H1 (cell line): ENCODE results near the gene FMNL2. TPM values are rescaled to one million over a fixed set of nuclear protein-coding genes. Genes with fewer than 3 reads are reported as not detected.

Source experiments
- CTCF ChIA-PET: fragments of 300-600 bp; sonication (Branson Sonifier 250); formaldehyde crosslinking; loops from one replicate; lab custom pipeline; 2021; ENCODE audit not compliant: partially characterized antibody; lab: Charles Lee
- POLR2A ChIA-PET: fragments of 300-600 bp; sonication (Branson Sonifier 250); formaldehyde crosslinking; loops from one replicate; lab custom pipeline; 2021; ENCODE audit warnings: inconsistent platforms; ENCODE audit not compliant: partially characterized antibody; lab: Charles Lee
- DNase-seq, 2 experiments: peaks; one replicate each; pipeline versions ENCODE4 v3.0.0 to v3.0.0-alpha.2; 2010 to 2022; ENCODE audit warnings: low spot score in 2 of 2, low read depth in 1 of 2, mixed read lengths in 1 of 2
- FAIRE-seq: peaks from 2 replicates; lab custom pipeline; 2011; peaks lifted over from hg19 to GRCh38; lab: Jason Lieb, UNC
- H2AFZ ChIP-seq: 2 replicates; pipeline ENCODE4 v1.8.1; 2012; ENCODE audit warnings: low read length, inconsistent platforms
- H2AK5ac ChIP-seq: 2 replicates; pipeline ENCODE4 v1.6.1; 2013; ENCODE audit warnings: low read depth, low read length
- H2BK120ac ChIP-seq: replicated peaks from 2 replicates; pipeline ENCODE3; 2013; ENCODE audit warnings: low read depth, low read length, inconsistent platforms
- H2BK12ac ChIP-seq: 2 replicates; pipeline ENCODE4 v1.6.1; 2013; ENCODE audit warnings: low read depth, low read length
- H2BK15ac ChIP-seq: 2 replicates; pipeline ENCODE4 v1.6.1; 2013; ENCODE audit warnings: low read length
- H2BK20ac ChIP-seq: 2 replicates; pipeline ENCODE4 v1.6.1; 2013; ENCODE audit warnings: low read length
- H2BK5ac ChIP-seq: 2 replicates; pipeline ENCODE4 v1.6.1; 2013; ENCODE audit warnings: low read depth, low read length
- H3K14ac ChIP-seq: 2 replicates; pipeline ENCODE4 v1.6.1; 2013; ENCODE audit warnings: inconsistent platforms; ENCODE audit not compliant: insufficient read length
- H3K18ac ChIP-seq: 2 replicates; pipeline ENCODE4 v1.6.1; 2013; ENCODE audit warnings: low read length; ENCODE audit errors: extremely low read depth
- H3K23ac ChIP-seq: 2 replicates; pipeline ENCODE4 v1.6.1; 2013; ENCODE audit warnings: inconsistent platforms; ENCODE audit not compliant: insufficient read length
- H3K23me2 ChIP-seq: 2 replicates; pipeline ENCODE4 v1.6.1; 2013; ENCODE audit warnings: low read depth, low read length
- H3K27ac ChIP-seq: 2 replicates; pipeline ENCODE4 v1.6.1; 2011; ENCODE audit warnings: low read depth, low read length, inconsistent platforms
- H3K27me3 ChIP-seq, 4 experiments: replicated peaks in 1 of 4; 1 replicate in 1 of 4; 2 replicates in 3 of 4; pipeline versions ENCODE4 v1.6.1 to v1.8.1; 2011 to 2013; ENCODE audit warnings: low read length in 3 of 4, mild to moderate bottlenecking in 3 of 4, inconsistent platforms in 2 of 4, mixed read lengths in 2 of 4, moderate library complexity in 1 of 4; ENCODE audit not compliant: control insufficient read depth in 3 of 4, insufficient read depth in 3 of 4; ENCODE audit errors: extremely low read depth in 1 of 4
- H3K36me3 ChIP-seq, 4 experiments: 2 replicates each; pipeline versions ENCODE4 v1.6.1 to v1.8.1; 2011 to 2013; ENCODE audit warnings: mild to moderate bottlenecking in 4 of 4, low read length in 3 of 4, moderate library complexity in 2 of 4, control low read depth in 1 of 4, inconsistent platforms in 1 of 4; ENCODE audit not compliant: insufficient read depth in 4 of 4, control insufficient read depth in 2 of 4
- H3K4ac ChIP-seq: replicated peaks from 2 replicates; pipeline ENCODE3; 2013; ENCODE audit warnings: low read length, low read depth, mixed read lengths, inconsistent platforms; ENCODE audit not compliant: insufficient read length
- H3K4me1 ChIP-seq, 4 experiments: replicated peaks in 1 of 4; 1 replicate in 1 of 4; 2 replicates in 3 of 4; pipeline versions ENCODE4 v1.6.1 to v1.8.1; 2011 to 2013; ENCODE audit warnings: low read length in 3 of 4, inconsistent platforms in 2 of 4, mixed read lengths in 1 of 4; ENCODE audit not compliant: insufficient read depth in 4 of 4, control insufficient read depth in 3 of 4
- H3K4me2 ChIP-seq, 2 experiments: 2 replicates each; pipeline versions ENCODE4 v1.6.1 to v1.8.1; 2011 to 2013; ENCODE audit warnings: low read depth in 2 of 2, low read length in 2 of 2, control low read depth in 1 of 2, inconsistent platforms in 1 of 2, mild to moderate bottlenecking in 1 of 2; ENCODE audit not compliant: insufficient read depth in 1 of 2
- H3K4me3 ChIP-seq, 4 experiments: fragments of 200-600, 300-600 bp in 1 of 4; sonication (generic), shearing (Covaris generic), sonication (Bioruptor Twin) in 1 of 4; 2 replicates each; pipeline versions ENCODE4 v1.5.1 to v1.8.1; 2011 to 2016; ENCODE audit warnings: low read length in 4 of 4, low read depth in 3 of 4, control low read depth in 2 of 4, inconsistent platforms in 2 of 4, mild to moderate bottlenecking in 2 of 4, mixed read lengths in 1 of 4, moderate library complexity in 1 of 4; ENCODE audit not compliant: insufficient read depth in 2 of 4; ENCODE audit errors: extremely low read depth in 1 of 4
- H3K56ac ChIP-seq: replicated peaks from 2 replicates; pipeline ENCODE3; 2013; ENCODE audit warnings: low read depth, mild to moderate bottlenecking, mixed read lengths, low read length, inconsistent platforms; ENCODE audit not compliant: insufficient read length
- H3K79me1 ChIP-seq: 2 replicates; pipeline ENCODE4 v1.6.1; 2013; ENCODE audit warnings: low read depth, low read length, control low read depth
- H3K79me2 ChIP-seq, 2 experiments: 2 replicates each; pipeline versions ENCODE4 v1.6.1 to v1.8.1; 2012 to 2013; ENCODE audit warnings: low read length in 2 of 2, mild to moderate bottlenecking in 2 of 2, inconsistent platforms in 1 of 2; ENCODE audit not compliant: insufficient read depth in 2 of 2, control insufficient read depth in 1 of 2
- H3K9ac ChIP-seq, 4 experiments: replicated peaks in 1 of 4; 1 replicate in 1 of 4; 2 replicates in 3 of 4; pipeline versions ENCODE4 v1.6.1 to v1.8.1; 2011 to 2013; ENCODE audit warnings: low read depth in 3 of 4, low read length in 3 of 4, control low read depth in 2 of 4, mild to moderate bottlenecking in 2 of 4, moderate library complexity in 2 of 4, inconsistent platforms in 1 of 4; ENCODE audit errors: extremely low read depth in 1 of 4
- H3K9me3 ChIP-seq, 2 experiments: 2 replicates each; pipeline versions ENCODE4 v1.6.1 to v1.8.1; 2012 to 2013; ENCODE audit warnings: mild to moderate bottlenecking in 2 of 2, moderate library complexity in 2 of 2, control low read depth in 1 of 2, inconsistent platforms in 1 of 2, low read depth in 1 of 2, low read length in 1 of 2, mixed read lengths in 1 of 2; ENCODE audit not compliant: insufficient read depth in 2 of 2
- H4K20me1 ChIP-seq, 2 experiments: replicated peaks in 1 of 2; 2 replicates each; pipeline versions ENCODE3 to v1.8.1; 2011 to 2013; ENCODE audit warnings: inconsistent platforms in 2 of 2, low read length in 2 of 2, mild to moderate bottlenecking in 1 of 2; ENCODE audit not compliant: insufficient read depth in 2 of 2, control insufficient read depth in 1 of 2
- H4K5ac ChIP-seq: 2 replicates; pipeline ENCODE4 v1.6.1; 2013; ENCODE audit warnings: low read length, low read depth, mixed read lengths, inconsistent platforms; ENCODE audit not compliant: insufficient read length
- H4K8ac ChIP-seq: 2 replicates; pipeline ENCODE4 v1.8.0; 2013; ENCODE audit warnings: mild to moderate bottlenecking, moderate library complexity, low read length, inconsistent platforms; ENCODE audit not compliant: insufficient read depth; ENCODE audit errors: extremely low read depth
- H4K91ac ChIP-seq: replicated peaks from 2 replicates; pipeline ENCODE3; 2013; ENCODE audit warnings: low read length, mixed read lengths, inconsistent platforms; ENCODE audit not compliant: insufficient read length
- HDAC2 ChIP-seq, 2 experiments: fragments of 300-600 bp in 1 of 2; sonication (generic) in 1 of 2; IDR thresholded peaks; 2 replicates each; pipeline ENCODE4 v1.6.1; 2011 to 2012; ENCODE audit warnings: low read depth in 2 of 2, low read length in 2 of 2, mild to moderate bottlenecking in 2 of 2, moderate library complexity in 2 of 2, borderline replicate concordance in 1 of 2, inconsistent platforms in 1 of 2
- WGBS, 2 experiments: shearing (Covaris generic) in 1 of 2; methylation state at CpG; one replicate each; pipeline versions ENCODE4 v1.1.6 to v1.1.7; 2013 to 2015; ENCODE audit warnings: low lambda C conversion rate in 2 of 2, mixed read lengths in 2 of 2, inconsistent platforms in 1 of 2, low coverage in 1 of 2, missing lambda C conversion rate in 1 of 2; ENCODE audit not compliant: insufficient replicate concordance in 2 of 2, insufficient coverage in 1 of 2, insufficient read length in 1 of 2; ENCODE audit errors: extremely low coverage in 1 of 2, missing lambda C conversion rate in 1 of 2; 5-methylcytosine and 5-hydroxymethylcytosine counted together
- polyA plus RNA-seq, 7 experiments: library from polyadenylated mRNA; depleted of rRNA in 3 of 7; stranded (reverse) in 5 of 7; unstranded in 2 of 7; fragments of >200 nt in 5 of 7; fragments of 200-250 nt in 2 of 7; gene quantifications; 1 replicate in 5 of 7; 2 replicates in 1 of 7; 4 replicates in 1 of 7; pipeline versions ENCODE4 v1.2.1 to v1.2.3, GENCODE V29; 2011 to 2013; ENCODE audit warnings: missing spikeins in 2 of 7, mixed read lengths in 2 of 7
- total RNA-seq: library from RNA; stranded (reverse); fragmentation: NEBNext Ultra II Directional; extraction: Animal tissue kit (Norgen Biotek cat#: 25700); gene quantifications from 2 replicates; pipeline ENCODE4 v1.2.1, GENCODE V29; 2021

Gene FMNL2
- total and polyA plus RNA-seq, 2 of the 8 experiments (the other 6 are each of a cell fraction or from before 2014, with no cell fraction given) = 15.5 to 45.1 TPM

GRCh38 chr2:152347076-152347475 is 12.1 kb downstream of the FMNL2 start:
- H2AK5ac ChIP-seq = no peak overlapping the region
- H3K4me1 ChIP-seq = 0 out of 7 replicates have a peak, but pooled peaks cover 0 to 3% (median 2%) of the 10 kb centered on the region in 4 experiments
- no peak overlapping the region for H3K56ac ChIP-seq
- no peak overlapping the region for H3K27ac ChIP-seq
- no peak overlapping the region for H3K4ac ChIP-seq
- H2BK120ac ChIP-seq = no peak overlapping the region
- no peak overlapping the region for H2BK5ac ChIP-seq
- H3K9me3 ChIP-seq = no peaks in the 10 kb centered on the region
- H2BK15ac ChIP-seq = no peak overlapping the region
- no peak overlapping the region for H3K18ac ChIP-seq
- H3K9ac ChIP-seq = no peak overlapping the region
- H3K79me2 ChIP-seq = peaks cover 3 to 88% of the 10 kb centered on the region in 2 experiments; a peak in 3 of 4 replicates
- H3K79me1 ChIP-seq = peaks cover 13% of the 10 kb centered on the region
- H4K8ac ChIP-seq = no peak overlapping the region
- no peak overlapping the region for H4K91ac ChIP-seq
- no peaks in the 10 kb centered on the region for H3K23me2 ChIP-seq
- WGBS, 2 experiments = 85% methylated on average over 2 of the region's 3 CpGs; no CpG with 5 or more reads in 1 of the 2 experiments
- H3K27me3 ChIP-seq = no peaks in the 10 kb centered on the region
- no peak overlapping the region for H3K23ac ChIP-seq
- H4K20me1 ChIP-seq = peaks cover 7 to 24% of the 10 kb centered on the region in 2 experiments
- H3K36me3 ChIP-seq = peaks cover 0 to 10% (median 0%) of the 10 kb centered on the region in 4 experiments; a peak in 2 of 8 replicates
- H3K4me3 ChIP-seq = no peak overlapping the region
- CTCF ChIA-PET = interaction anchor here (0.6 kb wide), 1 partner anchor 179 kb away, joined by 5 read pairs; no protein-coding TSS in a partner anchor
- no peak overlapping the region for H4K5ac ChIP-seq
- H2AFZ ChIP-seq = no peak overlapping the region
- no peak overlapping the region for H2BK12ac ChIP-seq
- no peak overlapping the region for H2BK20ac ChIP-seq
- no peak for FAIRE-seq
- DNase-seq = no peak
- H3K14ac ChIP-seq = no peak overlapping the region
- H3K4me2 ChIP-seq = no peak overlapping the region
- POLR2A ChIA-PET = interaction anchor here (0.7 kb wide), 1 partner anchor 65 kb away, joined by 3 read pairs; no protein-coding TSS in a partner anchor
- no peak for TF ChIP-seq HDAC2 (IDR thresholded peaks at IDR 0.05; ENCODE audit: borderline replicate concordance in 1 of 2, low read depth in 2 of 2, low read length in 2 of 2)
